Esophagus muscularis mucosa (tissue), 4 donors: ENCODE results near the gene TSFM. TPM values are rescaled to one million over a fixed set of nuclear protein-coding genes. Genes with fewer than 3 reads are reported as not detected.

Experiments used
- DNase-seq: peaks from one replicate; pipeline ENCODE4 v3.0.0-alpha.2; 2017; ENCODE audit errors: extremely low spot score
- H3K27ac ChIP-seq, 4 donors: fragments of 200-600 bp; sonication (generic); replicated peaks in 1 of 4; 1 replicate in 3 of 4; 2 replicates in 1 of 4; pipeline ENCODE4 v1.5.1; 2016 to 2019; ENCODE audit warnings: mild to moderate bottlenecking in 1 of 4
- H3K27me3 ChIP-seq, 4 donors: fragments of 200-600 bp; sonication (generic); one replicate each; pipeline versions ENCODE4 v1.5.1 to v1.6.0; 2016 to 2019
- H3K36me3 ChIP-seq, 4 donors: fragments of 200-600 bp; sonication (generic); one replicate each; pipeline ENCODE4 v1.5.1; 2016 to 2019
- H3K4me1 ChIP-seq, 4 donors: fragments of 200-600 bp; sonication (generic); one replicate each; pipeline ENCODE4 v1.5.1; 2016 to 2019
- H3K4me3 ChIP-seq, 4 donors: fragments of 200-600 bp; sonication (generic); 1 replicate in 2 of 4; 2 replicates in 2 of 4; pipeline ENCODE4 v1.5.1; 2016 to 2019; ENCODE audit warnings: mild to moderate bottlenecking in 4 of 4, moderate library complexity in 1 of 4
- H3K9me3 ChIP-seq, 4 donors: fragments of 200-600 bp; sonication (generic); 1 replicate in 3 of 4; 2 replicates in 1 of 4; pipeline ENCODE4 v1.5.1; 2016 to 2019
- EP300 ChIP-seq: sonication (generic); formaldehyde crosslinking; IDR thresholded peaks from one replicate; pipeline ENCODE4 v1.6.1; 2017; ENCODE audit warnings: antibody characterized with exemption
- POLR2A ChIP-seq: fragments of 450-650 bp; IDR thresholded peaks from one replicate; pipeline ENCODE4 v1.6.1; 2017; ENCODE audit warnings: antibody characterized with exemption, moderate library complexity, mild to moderate bottlenecking, low read depth
- POLR2AphosphoS5 ChIP-seq, 2 donors: sonication (generic); formaldehyde crosslinking; IDR thresholded peaks; one replicate each; pipeline ENCODE4 v1.6.1; 2017; ENCODE audit warnings: antibody characterized with exemption in 2 of 2
- WGBS: methylation state at CpG from one replicate; pipeline ENCODE4 v1.1.5; 2018; 5-methylcytosine and 5-hydroxymethylcytosine counted together
- intact Hi-C: fragments of 100-400 bp; cut with DNase I; formaldehyde crosslinking; loops from one replicate; pipeline ENCODE4 v1.15.1; 2023
- total RNA-seq, 4 donors: library from RNA; depleted of rRNA; stranded (reverse); fragments of >200 nt; gene quantifications; one replicate each; pipeline versions ENCODE4 v1.1.0 to v1.2.1, GENCODE V29; 2016
- TF ChIP-seq, protein P1 (sequence below), 3 experiments: fragments of 200-600 bp in 2 of 3; fragments of 450-650 bp in 1 of 3; sonication (generic) in 2 of 3; IDR thresholded peaks; one replicate each; pipeline ENCODE4 v1.5.1; 2017 to 2019; ENCODE audit warnings: antibody characterized with exemption in 3 of 3, mild to moderate bottlenecking in 2 of 3, moderate library complexity in 1 of 3

TSFM gene
- total RNA-seq, 4 donors from 2014 or later, result 17.6 to 38.4 (median 29.2) TPM

GRCh38 chr12:57735952-57736740, 46.4 kb upstream of the TSFM start:
- WGBS, result 27% methylated on average over 34 of the region's 49 CpGs
- peak overlapping the region; percentile 15 to 40 (median 25) for H3K4me3 ChIP-seq
- DNase-seq, result no peak
- H3K36me3 ChIP-seq, result no peaks in the 10 kb centered on the region
- H3K27ac ChIP-seq, result no peak overlapping the region
- peaks cover 38 to 43% (median 40%) of the 10 kb centered on the region in 4 donors for H3K4me1 ChIP-seq
- peaks cover 16 to 99% (median 57%) of the 10 kb centered on the region in 4 donors for H3K27me3 ChIP-seq
- TF ChIP-seq, protein P1, sequence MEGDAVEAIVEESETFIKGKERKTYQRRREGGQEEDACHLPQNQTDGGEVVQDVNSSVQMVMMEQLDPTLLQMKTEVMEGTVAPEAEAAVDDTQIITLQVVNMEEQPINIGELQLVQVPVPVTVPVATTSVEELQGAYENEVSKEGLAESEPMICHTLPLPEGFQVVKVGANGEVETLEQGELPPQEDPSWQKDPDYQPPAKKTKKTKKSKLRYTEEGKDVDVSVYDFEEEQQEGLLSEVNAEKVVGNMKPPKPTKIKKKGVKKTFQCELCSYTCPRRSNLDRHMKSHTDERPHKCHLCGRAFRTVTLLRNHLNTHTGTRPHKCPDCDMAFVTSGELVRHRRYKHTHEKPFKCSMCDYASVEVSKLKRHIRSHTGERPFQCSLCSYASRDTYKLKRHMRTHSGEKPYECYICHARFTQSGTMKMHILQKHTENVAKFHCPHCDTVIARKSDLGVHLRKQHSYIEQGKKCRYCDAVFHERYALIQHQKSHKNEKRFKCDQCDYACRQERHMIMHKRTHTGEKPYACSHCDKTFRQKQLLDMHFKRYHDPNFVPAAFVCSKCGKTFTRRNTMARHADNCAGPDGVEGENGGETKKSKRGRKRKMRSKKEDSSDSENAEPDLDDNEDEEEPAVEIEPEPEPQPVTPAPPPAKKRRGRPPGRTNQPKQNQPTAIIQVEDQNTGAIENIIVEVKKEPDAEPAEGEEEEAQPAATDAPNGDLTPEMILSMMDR (IDR thresholded peaks at IDR 0.05), result peak in 1 of 3 experiments; percentile 8
- TF ChIP-seq POLR2A (no peak), POLR2AphosphoS5 (IDR thresholded peaks at IDR 0.05) (no peak), EP300 (no peak)
- no peaks in the 10 kb centered on the region for H3K9me3 ChIP-seq
- intact Hi-C loops, result no loop called here

DNA sequence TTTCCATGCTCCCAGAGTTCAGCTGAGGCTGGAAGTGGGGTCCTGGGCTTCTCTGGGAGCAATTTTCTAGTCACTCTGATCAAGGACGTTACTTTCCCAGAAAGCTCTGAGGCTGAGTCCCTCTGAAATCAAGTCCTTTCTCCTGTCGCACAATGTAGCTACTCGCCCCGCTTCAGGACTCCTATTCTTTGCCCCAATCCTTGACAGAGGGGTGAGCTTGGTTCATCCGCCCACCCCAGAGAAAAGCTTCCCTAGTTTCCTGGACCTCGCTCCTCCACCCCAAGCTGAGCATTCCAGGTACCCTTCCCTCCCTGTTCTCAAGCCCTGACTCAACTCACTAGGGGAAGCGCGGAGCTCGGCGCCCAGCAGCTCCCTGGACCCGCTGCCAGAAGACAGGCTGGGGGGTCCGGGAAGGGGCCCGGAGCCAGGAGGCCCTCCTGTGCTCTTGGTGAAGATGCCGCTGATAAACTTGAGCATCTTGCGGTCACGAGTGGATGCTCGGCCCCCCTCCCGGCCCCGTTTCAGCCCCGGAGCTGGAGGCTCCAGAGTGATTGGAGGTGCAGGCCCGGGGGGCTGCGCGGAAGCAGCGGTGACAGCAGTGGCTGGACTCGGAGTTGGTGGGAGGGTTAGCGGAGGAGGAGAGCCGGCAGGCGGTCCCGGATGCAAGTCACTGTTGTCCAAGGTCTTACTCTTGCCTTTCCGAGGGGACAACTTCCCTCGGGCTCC, 45.7 kb upstream of the TSFM start:
- H3K36me3 ChIP-seq, result no peaks in the 10 kb centered on the region
- H3K4me1 ChIP-seq, result peaks cover 38 to 43% (median 40%) of the 10 kb centered on the region in 4 donors
- H3K27ac ChIP-seq, result peak overlapping the region in 1 of 4 donors; percentile 13
- H3K9me3 ChIP-seq, result no peaks in the 10 kb centered on the region
- no peak for DNase-seq
- TF ChIP-seq POLR2A (no peak), POLR2AphosphoS5 (IDR thresholded peaks at IDR 0.05) (no peak), EP300 (no peak)
- TF ChIP-seq, protein P1 (IDR thresholded peaks at IDR 0.05), result no peak
- 38% methylated on average over 31 of the region's 31 CpGs for WGBS
- intact Hi-C loops, result no loop called here
- H3K4me3 ChIP-seq, result peak overlapping the region; percentile 40 to 59 (median 48)
- H3K27me3 ChIP-seq, result peaks cover 16 to 99% (median 57%) of the 10 kb centered on the region in 4 donors

DNA sequence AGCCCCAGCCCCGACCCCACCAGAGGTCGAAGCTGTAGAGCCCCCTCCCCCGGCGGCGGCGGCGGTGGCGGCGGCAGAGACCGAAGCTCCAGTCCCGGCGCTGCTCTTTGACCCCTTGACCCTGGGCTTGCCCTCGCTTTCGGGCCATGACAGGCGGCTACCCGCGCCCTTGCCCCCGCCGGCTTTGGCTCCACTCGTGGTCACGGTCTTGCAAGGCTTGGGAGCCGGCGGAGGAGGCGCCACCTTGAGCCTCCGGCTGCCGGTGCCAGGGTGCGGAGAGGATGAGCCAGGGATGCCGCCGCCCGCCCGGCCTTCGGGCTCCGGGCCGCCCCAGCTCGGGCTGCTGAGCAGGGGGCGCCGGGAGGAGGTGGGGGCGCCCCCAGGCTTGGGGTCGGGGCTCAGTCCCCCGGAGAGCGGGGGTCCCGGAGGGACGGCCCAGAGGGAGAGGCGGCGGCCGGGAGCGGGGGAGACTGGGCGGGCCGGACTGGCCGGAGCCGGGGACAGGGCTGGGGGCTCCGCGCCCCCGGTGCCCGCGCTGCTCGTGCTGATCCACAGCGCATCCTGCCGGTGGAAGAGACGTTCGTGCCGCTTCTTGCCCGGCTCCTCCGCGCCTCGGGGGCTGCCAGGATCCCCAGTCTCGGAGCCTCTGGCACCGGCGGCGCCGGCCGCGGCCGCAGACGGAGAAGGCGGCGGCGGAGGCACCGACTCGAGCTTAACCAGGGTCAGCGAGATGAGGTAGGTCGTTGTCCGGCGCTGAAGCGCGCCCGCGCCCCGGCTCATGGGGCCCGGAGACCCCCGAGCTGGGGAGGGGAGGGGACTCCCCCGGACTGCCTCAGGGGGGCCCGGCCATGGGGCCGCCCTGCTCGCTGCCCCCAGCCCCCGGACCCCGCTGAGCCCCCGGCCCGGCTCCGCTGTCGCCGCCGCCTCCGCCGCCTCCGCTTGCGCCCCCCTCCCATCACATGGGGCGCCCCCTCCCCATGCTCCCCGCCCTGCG, 44.8 kb upstream of the TSFM start:
- 34% methylated on average over 8 of the region's 110 CpGs for WGBS
- intact Hi-C loops, result no loop called here
- H3K27me3 ChIP-seq, result peaks cover 16 to 96% (median 57%) of the 10 kb centered on the region in 4 donors

More for the DNA sequence above, 44.8 kb upstream of the TSFM start:
- Histone ChIP-seq H3K4me3 (peak overlapping the region; percentile 40 to 59 (median 48)), H3K36me3 (no peaks in the 10 kb centered on the region), H3K27ac (peak overlapping the region in 2 of 4 donors; percentile 13 to 18), H3K9me3 (no peaks in the 10 kb centered on the region), H3K4me1 (peaks cover 38 to 43% (median 40%) of the 10 kb centered on the region in 4 donors)
- no peak for DNase-seq
- TF ChIP-seq, protein P1 (IDR thresholded peaks at IDR 0.05), result peak in 1 of 3 experiments; percentile 39
- TF ChIP-seq POLR2A, result no peak
